Measurements from ENCODE around the gene HABP2.

DNA sequence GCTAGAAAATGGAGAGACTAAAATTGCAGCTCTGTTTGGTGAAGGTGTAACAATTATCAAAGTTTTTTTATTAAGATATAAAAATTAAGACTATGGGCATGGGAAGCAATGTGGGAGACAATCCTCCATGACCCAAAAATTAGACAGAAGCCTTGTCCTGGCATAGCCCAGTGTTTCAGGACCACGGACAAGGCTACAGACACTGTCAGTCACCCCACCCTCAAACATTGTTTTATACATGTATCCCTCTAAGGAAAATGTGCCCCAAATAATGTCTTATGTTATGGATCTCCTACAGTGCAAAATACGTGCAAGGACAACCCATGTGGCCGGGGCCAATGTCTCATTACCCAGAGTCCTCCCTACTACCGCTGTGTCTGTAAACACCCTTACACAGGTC, 24.0 kb downstream of the HABP2 start:
- TF ChIP-seq POLR2A (IDR thresholded peaks at IDR 0.05), result no peak
- TF ChIP-seq, protein P1, sequence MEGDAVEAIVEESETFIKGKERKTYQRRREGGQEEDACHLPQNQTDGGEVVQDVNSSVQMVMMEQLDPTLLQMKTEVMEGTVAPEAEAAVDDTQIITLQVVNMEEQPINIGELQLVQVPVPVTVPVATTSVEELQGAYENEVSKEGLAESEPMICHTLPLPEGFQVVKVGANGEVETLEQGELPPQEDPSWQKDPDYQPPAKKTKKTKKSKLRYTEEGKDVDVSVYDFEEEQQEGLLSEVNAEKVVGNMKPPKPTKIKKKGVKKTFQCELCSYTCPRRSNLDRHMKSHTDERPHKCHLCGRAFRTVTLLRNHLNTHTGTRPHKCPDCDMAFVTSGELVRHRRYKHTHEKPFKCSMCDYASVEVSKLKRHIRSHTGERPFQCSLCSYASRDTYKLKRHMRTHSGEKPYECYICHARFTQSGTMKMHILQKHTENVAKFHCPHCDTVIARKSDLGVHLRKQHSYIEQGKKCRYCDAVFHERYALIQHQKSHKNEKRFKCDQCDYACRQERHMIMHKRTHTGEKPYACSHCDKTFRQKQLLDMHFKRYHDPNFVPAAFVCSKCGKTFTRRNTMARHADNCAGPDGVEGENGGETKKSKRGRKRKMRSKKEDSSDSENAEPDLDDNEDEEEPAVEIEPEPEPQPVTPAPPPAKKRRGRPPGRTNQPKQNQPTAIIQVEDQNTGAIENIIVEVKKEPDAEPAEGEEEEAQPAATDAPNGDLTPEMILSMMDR (IDR thresholded peaks at IDR 0.05), result no peak

Data from uterus (tissue), 2 donors.